C4-2B (cell line): ENCODE data around the gene DRAM1.

Source experiments
- CTCF ChIP-seq: fragments of 450-650 bp; conservative IDR thresholded peaks from 2 replicates; pipeline ENCODE4 v1.5.1; 2017; ENCODE audit warnings: mild to moderate bottlenecking
- ZFX ChIP-seq: fragments of 450-650 bp; IDR thresholded peaks from 2 replicates; pipeline ENCODE4 v1.6.1; 2017

- no peak for TF ChIP-seq CTCF
- TF ChIP-seq ZFX = no peak
These were observed 11.9 kb downstream of the DRAM1 start for GRCh38 chr12:101889211-101889752.
